ENCODE results near the gene NID2.
A peak's percentile ranks its signal among the peaks of the same experiment; 100 is the strongest.

The NID2 gene

GRCh38 chr14:51969852-51970540 lies 98.9 kb downstream of the NID2 start:
- no peak for DNase-seq (ENCODE audit: low read depth)
- TF ChIP-seq, protein P1, sequence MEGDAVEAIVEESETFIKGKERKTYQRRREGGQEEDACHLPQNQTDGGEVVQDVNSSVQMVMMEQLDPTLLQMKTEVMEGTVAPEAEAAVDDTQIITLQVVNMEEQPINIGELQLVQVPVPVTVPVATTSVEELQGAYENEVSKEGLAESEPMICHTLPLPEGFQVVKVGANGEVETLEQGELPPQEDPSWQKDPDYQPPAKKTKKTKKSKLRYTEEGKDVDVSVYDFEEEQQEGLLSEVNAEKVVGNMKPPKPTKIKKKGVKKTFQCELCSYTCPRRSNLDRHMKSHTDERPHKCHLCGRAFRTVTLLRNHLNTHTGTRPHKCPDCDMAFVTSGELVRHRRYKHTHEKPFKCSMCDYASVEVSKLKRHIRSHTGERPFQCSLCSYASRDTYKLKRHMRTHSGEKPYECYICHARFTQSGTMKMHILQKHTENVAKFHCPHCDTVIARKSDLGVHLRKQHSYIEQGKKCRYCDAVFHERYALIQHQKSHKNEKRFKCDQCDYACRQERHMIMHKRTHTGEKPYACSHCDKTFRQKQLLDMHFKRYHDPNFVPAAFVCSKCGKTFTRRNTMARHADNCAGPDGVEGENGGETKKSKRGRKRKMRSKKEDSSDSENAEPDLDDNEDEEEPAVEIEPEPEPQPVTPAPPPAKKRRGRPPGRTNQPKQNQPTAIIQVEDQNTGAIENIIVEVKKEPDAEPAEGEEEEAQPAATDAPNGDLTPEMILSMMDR (conservative IDR thresholded peaks at IDR 0.05; ENCODE audit: low read depth, low read length): no peak
- no peak overlapping the region for H3K4me3 ChIP-seq (ENCODE audit: low read length)

DNA sequence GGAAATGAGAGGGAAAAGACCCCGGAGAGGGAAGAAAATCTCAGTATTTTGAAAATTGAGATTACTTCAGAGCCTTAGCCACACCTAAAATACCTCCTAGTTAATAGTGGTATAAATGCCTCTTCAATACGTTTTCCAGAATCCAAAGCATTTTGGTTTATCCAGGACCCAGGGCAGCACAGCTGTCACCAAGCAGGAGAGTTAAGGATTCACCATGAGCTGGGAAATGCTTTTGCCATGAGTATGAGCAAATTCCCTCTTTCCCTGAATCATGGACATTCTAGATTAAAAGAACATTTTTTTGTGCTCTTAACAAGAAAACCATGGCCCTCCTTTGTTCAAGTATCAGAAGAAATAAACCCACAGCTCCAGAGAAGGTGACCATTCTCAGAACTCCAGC lies 101.3 kb downstream of the NID2 start:
- TF ChIP-seq, protein P1 (conservative IDR thresholded peaks at IDR 0.05; ENCODE audit: low read depth, low read length): no peak

GRCh38 chr14:51963286-51963685 lies 105.6 kb downstream of the NID2 start:
- TF ChIP-seq, protein P1 (conservative IDR thresholded peaks at IDR 0.05; ENCODE audit: low read depth, low read length): no peak
- H3K4me3 ChIP-seq (ENCODE audit: low read length): peak overlapping the region; percentile 21
- peak; percentile 6 for DNase-seq (ENCODE audit: low read depth)

More for the DNA sequence above, 101.3 kb downstream of the NID2 start:
- H3K4me3 ChIP-seq (ENCODE audit: low read length): no peak overlapping the region
- DNase-seq (ENCODE audit: low read depth): no peak

- TF ChIP-seq, protein P1 (conservative IDR thresholded peaks at IDR 0.05; ENCODE audit: low read depth, low read length): no peak
- peak; percentile 10 for DNase-seq (ENCODE audit: low read depth)
- no peak overlapping the region for H3K4me3 ChIP-seq (ENCODE audit: low read length)
These were observed 106.1 kb downstream of the NID2 start for GRCh38 chr14:51962711-51963110.

DNA sequence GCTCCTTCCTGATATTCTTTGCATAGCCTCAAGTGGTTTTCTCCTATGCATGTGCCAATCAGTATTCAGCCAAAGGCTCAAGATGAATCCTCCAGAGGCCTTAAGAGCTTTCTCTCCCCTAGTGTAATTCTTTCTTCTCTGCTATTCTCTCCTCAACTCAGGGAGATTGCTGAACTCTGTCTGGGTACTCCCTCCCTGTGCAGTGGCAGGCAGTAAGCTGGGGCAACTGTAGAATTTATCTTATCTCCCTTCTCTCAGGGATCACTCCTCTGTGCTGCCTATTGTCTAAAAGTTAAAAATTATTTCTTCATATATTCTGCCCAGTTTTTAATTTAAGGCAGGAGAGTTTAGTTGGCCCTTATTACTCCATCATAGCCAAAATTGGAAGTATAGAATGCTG lies 108.0 kb downstream of the NID2 start:
- no peak overlapping the region for H3K4me3 ChIP-seq (ENCODE audit: low read length)
- no peak for DNase-seq (ENCODE audit: low read depth)
- TF ChIP-seq, protein P1 (conservative IDR thresholded peaks at IDR 0.05; ENCODE audit: low read depth, low read length): no peak

GRCh38 chr14:51959928-51960327 lies 108.9 kb downstream of the NID2 start:
- DNase-seq (ENCODE audit: low read depth): no peak
- H3K4me3 ChIP-seq (ENCODE audit: low read length): no peak overlapping the region
- TF ChIP-seq, protein P1 (conservative IDR thresholded peaks at IDR 0.05; ENCODE audit: low read depth, low read length): no peak

GRCh38 chr14:51957950-51958349 lies 110.9 kb downstream of the NID2 start:
- TF ChIP-seq, protein P1 (conservative IDR thresholded peaks at IDR 0.05; ENCODE audit: low read depth, low read length): no peak
- no peak for DNase-seq (ENCODE audit: low read depth)
- H3K4me3 ChIP-seq (ENCODE audit: low read length): no peak overlapping the region
